Activated CD4-positive, CD25-positive, alpha-beta regulatory T cell treated with anti-CD3 and anti-CD28 coated beads, Interleukin-2, amount 50 U/mL, for 16 hours (primary cell): ENCODE data around the gene TAS2R40.
A peak's percentile ranks its signal among the peaks of the same experiment; 100 is the strongest.
"Not testable (repeated sequence)": the region's sequence is repeated elsewhere in the genome, so short reads cannot be mapped to it uniquely, and the experiment has no call there.

Experiments used
- DNase-seq: peaks from one replicate; pipeline ENCODE4 v3.0.0-alpha.2; 2020; ENCODE audit warnings: low read depth, low spot score

The TAS2R40 gene

GRCh38 chr7:143221737-143222136 is at the start of gene TAS2R40:
TAS2R40 (plus strand) TSS chr7:143222037; CDS start chr7:143222079, 42 bp downstream.
- DNase-seq = no peak

- no peak for DNase-seq
These were observed 49.5 kb upstream of the TAS2R40 start for GRCh38 chr7:143172354-143172753.

- DNase-seq = no peak
These were observed 45.7 kb upstream of the TAS2R40 start for GRCh38 chr7:143176128-143176527.

GRCh38 chr7:143177374-143178119 is 44.3 kb upstream of the TAS2R40 start:
- no peak for DNase-seq

- not testable (repeated sequence) for DNase-seq
These were observed 41.1 kb upstream of the TAS2R40 start for GRCh38 chr7:143180771-143181170.

GRCh38 chr7:143181349-143181748 is 40.5 kb upstream of the TAS2R40 start:
- no peak for DNase-seq

GRCh38 chr7:143183024-143183423 is 38.8 kb upstream of the TAS2R40 start, which contains the start of gene TAS2R39:
TAS2R39 (plus strand) TSS chr7:143183419; CDS start chr7:143183419, 0 bp downstream.
- DNase-seq = no peak

- DNase-seq = no peak
These were observed 36.3 kb upstream of the TAS2R40 start for GRCh38 chr7:143185551-143185950.

GRCh38 chr7:143188994-143189393 is 32.8 kb upstream of the TAS2R40 start:
- no peak for DNase-seq

GRCh38 chr7:143193880-143194279 is 28.0 kb upstream of the TAS2R40 start:
- DNase-seq = no peak

- DNase-seq = no peak
These were observed 22.8 kb upstream of the TAS2R40 start for GRCh38 chr7:143199040-143199439.

GRCh38 chr7:143202161-143202560 is 19.7 kb upstream of the TAS2R40 start:
- DNase-seq = no peak

GRCh38 chr7:143203386-143203785 is 18.5 kb upstream of the TAS2R40 start:
- DNase-seq = no peak

GRCh38 chr7:143205560-143206293 is 16.1 kb upstream of the TAS2R40 start:
- DNase-seq = no peak

GRCh38 chr7:143210541-143210940 is 11.3 kb upstream of the TAS2R40 start:
- no peak for DNase-seq

- not testable (repeated sequence) for DNase-seq
These were observed 8.4 kb upstream of the TAS2R40 start for GRCh38 chr7:143213478-143213877.

- peak; percentile 52 for DNase-seq
These were observed 6.8 kb upstream of the TAS2R40 start for GRCh38 chr7:143214789-143215679.

GRCh38 chr7:143216151-143216550 is 5.7 kb upstream of the TAS2R40 start:
- no peak for DNase-seq

- DNase-seq = no peak
These were observed 5.2 kb upstream of the TAS2R40 start for GRCh38 chr7:143216686-143217085.

- DNase-seq = no peak
These were observed 4.0 kb upstream of the TAS2R40 start for GRCh38 chr7:143217806-143218205.

- DNase-seq = no peak
These were observed 551 bp upstream of the TAS2R40 start for GRCh38 chr7:143221286-143221685.

GRCh38 chr7:143222782-143223181 is 945 bp downstream of the TAS2R40 start:
- no peak for DNase-seq
